Caki2 (cell line): Measurements from ENCODE around the gene LDB2. TPM values are rescaled to one million over a fixed set of nuclear protein-coding genes. Genes with fewer than 3 reads are reported as not detected.
"Not testable (repeated sequence)": the region's sequence is repeated elsewhere in the genome, so short reads cannot be mapped to it uniquely, and the experiment has no call there.

Source experiments
- DNase-seq: peaks from one replicate; pipeline ENCODE4 v3.0.0-alpha.2; 2015; ENCODE audit warnings: low read depth
- in situ Hi-C: cut with HindIII; loops from 2 replicates; pipeline ENCODE4 v1.10.0; 2016; ENCODE audit warnings: low sequenced_read_pairs, low pct_unique_long_range_greater_than_20kb, mixed read lengths
- total RNA-seq: library from RNA; depleted of rRNA; stranded (reverse); fragments of >200 nt; shearing (Covaris generic); gene quantifications from 2 replicates; pipeline ENCODE4 v1.2.3, GENCODE V29; 2014; ENCODE audit warnings: low replicate concordance

The LDB2 gene
- total RNA-seq, 1 experiment from 2014 or later: not detected

GRCh38 chr4:16659079-16659478 is 239.4 kb downstream of the LDB2 start:
- in situ Hi-C loops: no loop called here

DNA sequence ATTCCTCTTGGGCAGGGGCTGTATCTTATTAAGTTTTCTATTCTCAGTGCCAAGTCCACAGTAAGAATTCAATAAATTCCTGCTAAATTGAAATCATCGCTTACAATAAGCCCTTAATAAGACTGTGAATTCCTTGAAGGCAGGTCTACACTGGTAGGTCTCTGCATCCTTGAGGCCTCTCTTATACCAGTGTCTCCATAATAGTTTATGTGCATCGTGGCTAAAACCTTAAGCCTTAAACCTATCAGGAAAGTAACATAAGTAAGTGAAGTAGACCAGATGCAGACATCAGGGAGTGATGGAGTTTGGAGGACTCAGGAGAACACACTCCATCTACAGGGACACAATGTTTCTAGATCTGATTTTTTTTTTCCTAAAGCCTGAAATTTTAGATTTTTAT is 240.3 kb downstream of the LDB2 start:
- in situ Hi-C loops: no loop called here
- no peak for DNase-seq

More at GRCh38 chr4:16659079-16659478, 239.4 kb downstream of the LDB2 start:
- no peak for DNase-seq

DNA sequence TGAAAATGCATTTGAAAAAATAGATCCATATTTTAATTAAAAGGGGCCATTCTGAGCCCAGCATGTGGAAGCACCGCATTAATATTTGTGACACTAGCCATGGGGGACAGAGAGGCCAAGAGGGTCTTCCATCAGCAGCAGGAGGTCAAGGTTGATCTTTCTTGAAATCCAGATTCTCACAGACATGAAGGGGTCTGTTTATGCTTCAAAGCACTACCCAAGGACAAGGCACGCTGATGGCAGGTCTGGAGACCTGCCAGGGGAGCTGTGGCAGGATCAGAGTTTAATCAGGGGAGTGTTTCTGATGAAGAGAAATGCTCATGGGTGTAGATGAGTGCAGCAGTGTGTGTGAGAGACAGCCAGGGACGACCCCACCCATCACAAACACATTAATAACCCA is 243.3 kb downstream of the LDB2 start:
- in situ Hi-C loops: no loop called here
- DNase-seq: no peak

DNA sequence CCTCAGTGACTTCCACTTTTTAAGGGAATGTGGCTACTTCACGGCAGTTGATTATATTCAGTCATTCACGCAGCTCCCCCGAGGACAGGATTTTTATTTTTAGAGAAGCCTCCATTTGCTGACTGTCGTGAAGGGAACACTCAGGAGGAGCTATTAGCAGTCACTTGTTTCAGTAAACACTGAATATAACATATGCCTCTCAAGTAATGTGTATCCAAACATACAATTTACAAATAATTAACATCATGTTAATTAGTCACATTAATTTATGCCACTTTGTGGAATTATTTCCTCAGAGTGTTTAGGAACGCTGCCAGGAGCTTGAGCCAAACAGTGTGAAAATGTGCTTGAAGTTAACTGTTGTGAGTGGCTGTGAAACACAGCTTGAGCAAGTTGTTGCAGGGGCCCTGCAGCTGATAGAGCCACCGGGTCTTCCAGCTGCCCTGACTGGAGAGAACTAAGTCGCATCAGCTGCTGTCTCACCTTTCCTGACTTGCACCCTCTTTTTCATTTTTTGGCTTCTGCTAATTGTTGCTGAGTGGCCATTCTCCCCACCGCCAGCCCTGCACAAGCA is 245.6 kb downstream of the LDB2 start:
- in situ Hi-C loops: no loop called here
- DNase-seq: no peak

DNA sequence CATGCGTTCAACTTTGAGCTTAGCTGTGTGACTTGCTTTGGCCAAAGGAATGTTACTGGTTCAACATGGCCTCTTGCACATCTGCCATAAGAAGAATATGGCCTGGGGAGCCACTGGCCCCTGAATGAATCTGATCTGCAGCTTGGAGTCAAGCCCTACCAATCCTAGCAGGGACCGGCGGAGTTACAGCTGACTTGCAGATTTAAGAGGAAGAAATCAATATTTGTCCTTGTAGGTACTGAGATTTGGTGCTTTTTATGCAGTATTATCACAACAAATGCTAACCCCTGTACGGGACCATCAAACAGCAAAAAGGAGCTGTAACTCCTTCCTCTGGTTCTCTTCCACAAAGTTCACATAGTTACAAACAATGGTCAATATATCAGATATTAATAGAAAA is 252.0 kb downstream of the LDB2 start:
- DNase-seq: no peak
- in situ Hi-C loops: no loop called here

DNA sequence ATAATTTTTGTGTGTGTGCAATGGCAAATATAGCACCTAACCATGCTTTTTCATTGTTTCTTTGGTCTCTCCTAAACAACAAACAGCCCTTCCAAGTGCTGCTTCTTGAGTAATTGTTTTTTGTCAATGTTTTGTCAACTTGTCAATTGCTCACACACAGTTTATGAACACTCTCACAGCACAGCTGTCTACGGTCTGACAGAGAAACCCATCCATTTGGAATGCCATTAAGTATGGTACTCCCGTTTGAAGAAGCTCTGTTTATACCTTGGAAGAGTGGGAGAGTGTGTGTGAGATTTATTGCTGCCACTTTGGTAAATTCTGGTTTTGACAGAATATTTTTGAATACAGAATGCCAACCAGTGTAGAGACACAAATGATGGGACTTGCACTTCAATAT is 254.6 kb downstream of the LDB2 start:
- in situ Hi-C loops: no loop called here
- DNase-seq: no peak

GRCh38 chr4:16642897-16643296 is 255.5 kb downstream of the LDB2 start:
- in situ Hi-C loops: no loop called here
- no peak for DNase-seq

DNA sequence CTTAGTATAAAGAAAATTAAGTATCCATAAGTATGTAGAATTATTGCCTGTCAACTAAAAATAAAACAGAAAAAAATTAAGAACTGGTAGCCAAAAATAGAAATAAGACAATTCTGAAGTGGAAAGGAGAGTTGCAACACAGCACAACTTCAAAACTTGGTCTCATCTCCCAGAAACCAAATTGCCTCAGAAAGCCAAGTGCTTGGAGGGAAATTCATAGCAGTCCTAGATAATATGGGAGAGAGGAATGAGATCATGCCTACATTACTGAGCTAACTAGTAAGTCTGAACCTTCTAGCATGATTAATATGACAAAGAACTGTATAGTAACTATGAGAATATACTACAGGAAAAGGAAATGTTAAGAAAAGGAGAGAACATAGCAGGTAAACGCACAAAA is 256.5 kb downstream of the LDB2 start:
- in situ Hi-C loops: no loop called here

GRCh38 chr4:16636912-16637630 is 261.4 kb downstream of the LDB2 start:
- DNase-seq: no peak

More for the DNA sequence above, 256.5 kb downstream of the LDB2 start:
- DNase-seq: no peak

DNA sequence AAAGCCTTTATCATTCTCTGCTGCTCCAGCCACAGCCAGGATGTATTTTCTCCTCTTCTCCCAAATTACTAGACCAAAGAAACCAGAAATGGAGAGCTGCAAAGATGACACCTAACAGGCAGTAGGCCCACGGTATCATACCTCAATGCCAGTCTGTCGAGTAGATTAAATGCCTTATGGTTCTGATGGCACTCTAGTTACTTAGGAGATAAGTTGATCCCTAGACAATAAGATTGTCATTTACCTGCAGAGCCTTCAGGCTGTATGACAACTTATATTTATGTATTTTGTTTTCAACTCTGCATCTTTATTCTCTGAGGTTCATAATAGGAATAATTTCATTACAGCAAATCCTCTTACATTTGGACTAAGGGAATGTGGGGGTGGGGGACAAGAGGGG is 262.1 kb downstream of the LDB2 start:
- no peak for DNase-seq
- in situ Hi-C loops: no loop called here

More at GRCh38 chr4:16636912-16637630, 261.4 kb downstream of the LDB2 start:
- in situ Hi-C loops: no loop called here

DNA sequence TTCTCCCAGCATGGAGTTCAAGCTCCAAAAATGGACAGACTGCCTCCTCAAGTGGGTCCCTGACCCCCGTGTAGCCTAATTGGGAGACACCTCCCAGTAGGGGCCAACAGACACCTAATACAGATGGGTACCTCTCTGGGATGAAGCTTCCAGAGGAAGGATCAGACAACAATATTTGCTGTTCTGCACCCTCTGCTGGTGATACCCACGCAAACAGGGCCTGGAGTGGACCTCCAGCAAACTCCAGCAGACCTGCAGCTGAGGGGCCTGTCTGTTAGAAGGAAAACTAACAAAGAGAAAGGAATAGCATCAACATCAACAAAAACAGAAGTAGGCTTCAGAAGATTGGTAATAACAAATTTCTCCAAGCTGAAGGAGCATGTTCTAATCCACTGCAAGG is 269.2 kb downstream of the LDB2 start:
- in situ Hi-C loops, DNase-seq: not testable (repeated sequence)

GRCh38 chr4:16628835-16629234 is 269.6 kb downstream of the LDB2 start:
- DNase-seq, in situ Hi-C loops: not testable (repeated sequence)

GRCh38 chr4:16627999-16628398 is 270.4 kb downstream of the LDB2 start:
- DNase-seq: no peak

DNA sequence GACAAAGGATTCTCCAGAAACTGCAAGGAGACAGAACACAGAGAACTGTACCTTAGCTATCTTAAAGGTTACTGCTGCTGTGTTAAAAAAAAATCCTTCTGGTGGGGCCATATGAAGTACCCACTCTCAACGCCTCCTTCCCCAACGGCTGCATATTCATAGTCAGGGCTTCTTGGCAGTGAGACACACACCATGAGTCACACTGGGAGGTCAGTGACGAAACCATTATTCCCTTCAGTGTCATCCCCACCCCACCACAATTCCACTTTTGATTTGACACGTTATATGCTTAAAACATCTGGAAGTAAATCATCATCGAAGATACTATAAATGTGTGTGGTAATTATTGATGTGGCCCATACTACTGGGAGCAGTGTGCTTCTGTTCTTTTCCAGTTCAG is 271.5 kb downstream of the LDB2 start:
- in situ Hi-C loops: no loop called here
- DNase-seq: peak; percentile 2

More at GRCh38 chr4:16627999-16628398, 270.4 kb downstream of the LDB2 start:
- in situ Hi-C loops: no loop called here

GRCh38 chr4:16622826-16623225 is 275.6 kb downstream of the LDB2 start:
- in situ Hi-C loops: no loop called here
- no peak for DNase-seq

- DNase-seq: no peak
- in situ Hi-C loops: no loop called here
Observed at GRCh38 chr4:16617435-16617834, 281.0 kb downstream of the LDB2 start.

- in situ Hi-C loops: no loop called here
- no peak for DNase-seq
Observed at GRCh38 chr4:16617011-16617410, 281.4 kb downstream of the LDB2 start.

DNA sequence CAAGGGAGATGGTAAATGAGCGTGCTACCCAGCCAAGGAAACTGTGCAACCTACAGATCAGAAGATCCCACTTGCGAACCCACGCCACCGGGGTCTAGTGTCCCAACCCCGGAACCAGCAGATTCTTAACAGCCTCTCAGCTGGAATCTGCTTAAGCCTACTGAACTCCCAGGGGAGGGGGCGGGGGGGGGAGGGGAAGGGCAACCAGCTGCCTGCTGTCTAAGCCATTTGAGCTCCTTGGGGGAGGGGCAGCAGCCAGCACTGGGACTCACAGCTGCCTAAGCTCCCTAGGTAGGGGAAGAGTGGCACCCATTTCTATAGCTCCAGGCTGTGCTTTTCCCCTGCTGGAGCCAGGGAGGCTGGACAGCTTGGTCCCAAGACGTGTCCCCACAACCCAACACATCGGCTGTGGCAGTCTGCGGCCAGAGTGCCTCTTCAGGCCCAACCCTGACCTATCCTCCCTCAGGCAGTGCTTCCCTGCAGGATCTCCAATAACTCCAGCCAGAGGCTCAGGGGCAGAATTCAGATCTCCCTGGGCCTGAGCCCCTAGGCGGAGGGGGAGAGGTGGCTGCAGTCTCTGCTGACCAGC is 289.2 kb downstream of the LDB2 start:
- DNase-seq: no peak
- in situ Hi-C loops: no loop called here

- DNase-seq: no peak
- in situ Hi-C loops: no loop called here
Observed at GRCh38 chr4:16608611-16609125, 289.8 kb downstream of the LDB2 start.
